CD8-positive, alpha-beta memory T cell (primary cell): ENCODE results near the gene GPRC6A. TPM values are rescaled to one million over a fixed set of nuclear protein-coding genes. Genes with fewer than 3 reads are reported as not detected.

Source experiments
- CTCF ChIA-PET: fragments of 350-600 bp; sonication (Branson Sonifier 250); formaldehyde crosslinking; loops from one replicate; lab custom pipeline; 2021; ENCODE audit warnings: antibody characterized with exemption; lab: Charles Lee
- POLR2A ChIA-PET: fragments of 350-600 bp; sonication (Branson Sonifier 250); formaldehyde crosslinking; loops from one replicate; lab custom pipeline; 2021; ENCODE audit warnings: antibody characterized with exemption; lab: Charles Lee
- DNase-seq, 5 donors: peaks; one replicate each; pipeline versions ENCODE4 v3.0.0 to v3.0.0-alpha.2; 2020 to 2022; ENCODE audit warnings: mixed read lengths in 1 of 5
- H3K27ac ChIP-seq: one replicate; pipeline ENCODE4 v1.7.0; 2013; ENCODE audit warnings: low read depth, mild to moderate bottlenecking, low read length, moderate library complexity
- H3K27me3 ChIP-seq: 2 replicates; pipeline ENCODE4 v1.7.0; 2013; ENCODE audit warnings: low read length, mild to moderate bottlenecking; ENCODE audit not compliant: insufficient read depth, poor library complexity, severe bottlenecking
- H3K36me3 ChIP-seq: 2 replicates; pipeline ENCODE4 v1.7.0; 2013; ENCODE audit warnings: mild to moderate bottlenecking, low read length, moderate library complexity; ENCODE audit not compliant: insufficient read depth
- H3K4me1 ChIP-seq: 2 replicates; pipeline ENCODE4 v1.7.0; 2013; ENCODE audit warnings: mild to moderate bottlenecking, low read length, moderate library complexity; ENCODE audit not compliant: insufficient read depth
- H3K4me3 ChIP-seq: 2 replicates; pipeline ENCODE4 v1.7.0; 2013; ENCODE audit warnings: mild to moderate bottlenecking, low read length
- H3K9me3 ChIP-seq: 2 replicates; pipeline ENCODE4 v1.7.0; 2013; ENCODE audit warnings: mild to moderate bottlenecking, low read length
- H3K27ac Mint-ChIP-seq, 8 donors: one replicate each; pipeline ENCODE4 v1.8.0; 2020 to 2021; ENCODE audit warnings: mixed read lengths in 8 of 8, mild to moderate bottlenecking in 6 of 8, inconsistent platforms in 3 of 8, moderate library complexity in 3 of 8
- H3K27me3 Mint-ChIP-seq, 2 donors: one replicate each; pipeline ENCODE4 v1.8.0; 2020 to 2021; ENCODE audit warnings: mixed read lengths in 2 of 2, mild to moderate bottlenecking in 1 of 2, moderate library complexity in 1 of 2
- H3K36me3 Mint-ChIP-seq, 3 donors: one replicate each; pipeline ENCODE4 v1.8.0; 2020 to 2021; ENCODE audit warnings: mixed read lengths in 3 of 3, inconsistent platforms in 1 of 3, mild to moderate bottlenecking in 1 of 3
- H3K4me1 Mint-ChIP-seq, 3 donors: one replicate each; pipeline ENCODE4 v1.8.0; 2020 to 2021; ENCODE audit warnings: mixed read lengths in 3 of 3, inconsistent platforms in 1 of 3, mild to moderate bottlenecking in 1 of 3
- H3K4me3 Mint-ChIP-seq, 7 donors: one replicate each; pipeline ENCODE4 v1.8.0; 2020 to 2021; ENCODE audit warnings: mixed read lengths in 7 of 7, mild to moderate bottlenecking in 6 of 7, moderate library complexity in 4 of 7, inconsistent platforms in 2 of 7
- H3K9me3 Mint-ChIP-seq, 5 donors: one replicate each; pipeline ENCODE4 v1.8.0; 2020 to 2022; ENCODE audit warnings: mixed read lengths in 5 of 5, mild to moderate bottlenecking in 3 of 5, moderate library complexity in 2 of 5, inconsistent platforms in 1 of 5
- polyA plus RNA-seq: library from polyadenylated mRNA; unstranded; fragments of 300-500 nt; fragmentation: Illumina TruSeq; gene quantifications from one replicate; pipeline ENCODE4 v1.2.3, GENCODE V29; 2021
- total RNA-seq, 2 experiments: library from RNA; stranded (reverse); gene quantifications; one replicate each; pipeline ENCODE4 v1.2.3, GENCODE V29; 2021

The GPRC6A gene
- total and polyA plus RNA-seq, 3 experiments from 2014 or later, result not detected

DNA sequence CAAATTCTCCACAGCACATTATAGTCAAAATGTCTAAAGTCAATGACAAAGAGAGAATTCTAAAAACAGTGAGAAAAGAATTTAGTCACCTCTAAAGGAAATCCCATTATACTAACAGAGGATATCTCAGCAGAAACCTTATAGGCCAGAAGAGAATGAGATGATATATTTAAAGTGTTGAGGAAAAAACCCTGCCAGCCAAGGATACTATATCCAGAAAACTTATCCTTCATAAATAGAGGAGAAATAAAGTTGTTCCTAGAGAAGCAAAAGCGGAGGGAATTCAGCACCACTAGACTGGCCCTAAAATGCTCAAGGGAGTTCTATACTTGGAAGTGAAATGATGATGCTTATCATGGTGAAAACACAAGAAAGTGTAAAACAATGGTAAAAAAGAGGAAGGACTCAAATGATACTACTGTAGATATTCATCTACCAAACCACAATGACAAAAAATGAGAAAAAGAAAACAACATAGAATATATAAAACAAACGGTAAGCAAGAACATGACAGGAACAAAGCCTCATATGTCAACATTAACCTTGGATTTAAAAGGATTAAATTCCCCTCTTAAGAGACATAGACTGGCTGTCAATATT is 16.7 kb downstream of the GPRC6A start:
- Mint-ChIP-seq H3K27me3 (peaks cover 12 to 25% of the 10 kb centered on the region in 2 donors), H3K27ac (no peak overlapping the region), H3K9me3 (peaks cover 16 to 38% (median 25%) of the 10 kb centered on the region in 5 donors), H3K36me3 (peaks cover 0 to 4% (median 0%) of the 10 kb centered on the region in 3 donors), H3K4me3 (no peak overlapping the region), H3K4me1 (no peaks in the 10 kb centered on the region)
- POLR2A ChIA-PET, result no interaction called here
- H3K4me3 ChIP-seq, result no peak overlapping the region
- CTCF ChIA-PET, result no interaction called here
- DNase-seq, result no peak
- no peaks in the 10 kb centered on the region for H3K9me3 ChIP-seq
- no peak overlapping the region for H3K27ac ChIP-seq
- no peaks in the 10 kb centered on the region for H3K36me3 ChIP-seq
- H3K4me1 ChIP-seq, result no peaks in the 10 kb centered on the region
- H3K27me3 ChIP-seq, result no peaks in the 10 kb centered on the region

DNA sequence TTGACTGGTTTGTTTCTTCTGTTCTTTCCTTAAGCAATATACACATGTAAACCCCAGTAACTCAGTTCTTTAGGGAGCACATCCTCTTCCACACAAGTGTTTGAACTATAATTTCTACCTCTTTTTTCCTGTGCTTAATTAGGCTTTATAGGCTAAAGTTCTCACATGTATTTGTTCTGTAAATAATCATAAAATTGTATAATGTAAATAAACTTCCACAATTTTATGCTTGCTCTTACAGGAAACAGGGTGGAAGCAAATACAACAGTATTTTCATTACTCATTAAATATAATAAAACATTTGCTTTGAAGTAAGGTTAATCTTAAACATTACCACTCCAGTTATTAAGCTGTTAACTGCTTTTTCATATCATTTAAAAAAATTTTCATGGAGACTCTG is 26.9 kb downstream of the GPRC6A start:
- Histone ChIP-seq H3K27ac (no peak overlapping the region), H3K27me3 (no peaks in the 10 kb centered on the region), H3K9me3 (no peaks in the 10 kb centered on the region), H3K36me3 (no peaks in the 10 kb centered on the region), H3K4me3 (no peak overlapping the region), H3K4me1 (no peaks in the 10 kb centered on the region)
- DNase-seq, result no peak
- Mint-ChIP-seq H3K9me3 (no peaks in the 10 kb centered on the region), H3K27ac (no peak overlapping the region), H3K36me3 (no peaks in the 10 kb centered on the region), H3K4me1 (no peaks in the 10 kb centered on the region), H3K27me3 (peaks cover 8 to 44% of the 10 kb centered on the region in 2 donors), H3K4me3 (no peak overlapping the region)
- ChIA-PET POLR2A (no interaction called here), CTCF (no interaction called here)

DNA sequence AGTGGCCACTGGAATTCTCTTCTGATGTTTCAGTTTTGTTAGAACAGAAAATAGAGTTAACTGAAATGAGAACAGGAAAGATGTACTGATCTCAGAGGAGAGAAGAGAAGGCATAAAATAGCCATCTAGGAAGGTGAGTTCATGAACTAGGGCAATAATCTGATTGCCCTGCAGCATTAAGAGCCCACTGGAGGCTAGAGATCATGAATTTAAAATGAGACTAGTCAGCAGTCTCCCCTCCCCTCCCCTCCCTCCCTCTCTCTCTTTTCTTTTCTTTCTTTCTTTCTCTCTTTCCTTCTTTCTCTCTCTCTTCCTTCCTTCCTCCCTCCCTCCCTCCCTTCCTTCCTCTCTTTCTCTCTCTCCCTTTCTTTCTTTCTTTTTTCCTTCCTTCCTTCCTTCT is 28.9 kb downstream of the GPRC6A start:
- no peak for DNase-seq
- no peaks in the 10 kb centered on the region for H3K9me3 Mint-ChIP-seq

DNA sequence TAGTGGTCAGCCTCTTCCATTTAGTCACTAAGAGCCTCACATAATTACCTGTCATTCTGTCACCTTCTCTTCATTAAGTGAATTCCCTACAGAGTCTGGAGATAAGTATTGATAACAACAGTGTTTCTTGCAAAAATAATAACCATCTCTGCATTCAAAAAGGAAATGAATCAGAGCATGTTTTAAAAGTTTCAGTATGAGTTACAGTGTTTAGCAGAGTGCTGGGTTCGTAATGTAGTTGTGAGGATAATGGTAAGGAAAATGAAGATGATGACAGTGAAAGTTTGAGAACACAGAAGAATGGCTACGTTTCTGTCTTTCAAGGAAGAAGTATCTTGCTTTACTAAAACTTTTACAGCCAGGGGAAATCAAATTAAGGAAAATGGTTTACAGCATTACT is 31.3 kb downstream of the GPRC6A start:
- Mint-ChIP-seq H3K27me3 (peaks cover 0 to 17% of the 10 kb centered on the region in 2 donors), H3K27ac (no peak overlapping the region), H3K4me3 (no peak overlapping the region), H3K9me3 (no peaks in the 10 kb centered on the region), H3K36me3 (no peaks in the 10 kb centered on the region), H3K4me1 (no peaks in the 10 kb centered on the region)
- Histone ChIP-seq H3K4me3 (no peak overlapping the region), H3K27ac (no peak overlapping the region), H3K27me3 (no peaks in the 10 kb centered on the region), H3K36me3 (no peaks in the 10 kb centered on the region), H3K4me1 (no peaks in the 10 kb centered on the region), H3K9me3 (no peaks in the 10 kb centered on the region)
- no peak for DNase-seq
- ChIA-PET CTCF (no interaction called here), POLR2A (no interaction called here)

More for the DNA sequence above, 28.9 kb downstream of the GPRC6A start:
- CTCF ChIA-PET, result no interaction called here
- H3K27me3 Mint-ChIP-seq, result peaks cover 4 to 31% of the 10 kb centered on the region in 2 donors
- H3K4me1 ChIP-seq, result no peaks in the 10 kb centered on the region
- H3K27ac Mint-ChIP-seq, result no peak overlapping the region
- POLR2A ChIA-PET, result no interaction called here
- H3K27me3 ChIP-seq, result no peaks in the 10 kb centered on the region
- H3K36me3 Mint-ChIP-seq, result no peaks in the 10 kb centered on the region
- H3K4me3 ChIP-seq, result no peak overlapping the region
- H3K4me3 Mint-ChIP-seq, result no peak overlapping the region
- H3K4me1 Mint-ChIP-seq, result no peaks in the 10 kb centered on the region
- H3K9me3 ChIP-seq, result no peaks in the 10 kb centered on the region
- H3K27ac ChIP-seq, result no peak overlapping the region
- H3K36me3 ChIP-seq, result no peaks in the 10 kb centered on the region

DNA sequence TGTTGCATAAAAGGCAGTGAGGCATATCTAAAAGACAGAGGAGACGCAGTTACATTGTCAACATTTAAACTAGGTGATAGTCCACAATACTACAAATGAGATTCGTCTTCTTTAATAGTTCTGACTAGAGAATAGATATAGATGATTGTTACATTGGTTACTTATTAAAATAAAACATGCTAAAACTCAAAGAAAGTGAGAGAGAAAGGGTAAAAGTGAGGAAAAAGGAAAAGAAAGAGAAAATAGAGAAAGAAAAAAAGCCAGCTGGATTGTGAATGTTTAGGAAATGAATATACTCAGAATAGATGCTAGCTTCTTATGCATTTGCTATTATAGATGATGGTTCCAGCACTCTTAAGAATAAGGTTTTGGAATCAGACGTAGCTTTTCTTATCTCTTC is 35.7 kb downstream of the GPRC6A start:
- no peaks in the 10 kb centered on the region for H3K9me3 ChIP-seq
- CTCF ChIA-PET, result no interaction called here
- POLR2A ChIA-PET, result no interaction called here
- H3K27ac Mint-ChIP-seq, result no peak overlapping the region
- no peaks in the 10 kb centered on the region for H3K27me3 ChIP-seq
- no peak overlapping the region for H3K4me3 ChIP-seq
- H3K4me1 ChIP-seq, result no peaks in the 10 kb centered on the region
- H3K4me3 Mint-ChIP-seq, result no peak overlapping the region
- no peaks in the 10 kb centered on the region for H3K9me3 Mint-ChIP-seq
- no peak overlapping the region for H3K27ac ChIP-seq
- no peak for DNase-seq
- no peaks in the 10 kb centered on the region for H3K36me3 ChIP-seq
- no peaks in the 10 kb centered on the region for H3K36me3 Mint-ChIP-seq
- H3K4me1 Mint-ChIP-seq, result no peaks in the 10 kb centered on the region
- H3K27me3 Mint-ChIP-seq, result peaks cover 0 to 8% of the 10 kb centered on the region in 2 donors

DNA sequence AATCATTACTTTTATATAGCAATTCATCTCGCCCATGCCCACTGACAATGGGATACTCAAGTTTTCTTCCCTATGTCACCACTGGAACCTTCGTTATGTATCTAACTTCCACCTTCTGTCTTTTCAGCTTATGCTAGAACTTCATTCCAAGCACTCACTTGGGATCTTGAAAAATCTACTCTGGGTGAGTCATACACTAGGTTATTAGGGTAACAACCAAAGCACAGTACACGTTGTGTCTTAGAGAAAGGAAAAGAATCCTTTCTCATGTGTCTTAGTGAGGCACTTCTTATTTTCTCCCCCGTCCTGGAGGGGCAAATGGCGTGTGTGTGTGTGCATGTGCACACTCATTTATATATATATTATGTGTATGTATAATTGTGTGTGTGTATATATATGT is 45.0 kb downstream of the GPRC6A start:
- no peak overlapping the region for H3K27ac ChIP-seq
- H3K36me3 ChIP-seq, result no peaks in the 10 kb centered on the region
- POLR2A ChIA-PET, result no interaction called here
- Mint-ChIP-seq H3K9me3 (no peaks in the 10 kb centered on the region), H3K27ac (no peak overlapping the region), H3K4me3 (no peak overlapping the region), H3K36me3 (no peaks in the 10 kb centered on the region), H3K27me3 (peaks cover 2 to 31% of the 10 kb centered on the region in 2 donors), H3K4me1 (peaks cover 0 to 2% (median 0%) of the 10 kb centered on the region in 3 donors)
- H3K4me3 ChIP-seq, result no peak overlapping the region
- no peaks in the 10 kb centered on the region for H3K4me1 ChIP-seq
- no peaks in the 10 kb centered on the region for H3K27me3 ChIP-seq
- DNase-seq, result no peak
- CTCF ChIA-PET, result no interaction called here
- no peaks in the 10 kb centered on the region for H3K9me3 ChIP-seq

DNA sequence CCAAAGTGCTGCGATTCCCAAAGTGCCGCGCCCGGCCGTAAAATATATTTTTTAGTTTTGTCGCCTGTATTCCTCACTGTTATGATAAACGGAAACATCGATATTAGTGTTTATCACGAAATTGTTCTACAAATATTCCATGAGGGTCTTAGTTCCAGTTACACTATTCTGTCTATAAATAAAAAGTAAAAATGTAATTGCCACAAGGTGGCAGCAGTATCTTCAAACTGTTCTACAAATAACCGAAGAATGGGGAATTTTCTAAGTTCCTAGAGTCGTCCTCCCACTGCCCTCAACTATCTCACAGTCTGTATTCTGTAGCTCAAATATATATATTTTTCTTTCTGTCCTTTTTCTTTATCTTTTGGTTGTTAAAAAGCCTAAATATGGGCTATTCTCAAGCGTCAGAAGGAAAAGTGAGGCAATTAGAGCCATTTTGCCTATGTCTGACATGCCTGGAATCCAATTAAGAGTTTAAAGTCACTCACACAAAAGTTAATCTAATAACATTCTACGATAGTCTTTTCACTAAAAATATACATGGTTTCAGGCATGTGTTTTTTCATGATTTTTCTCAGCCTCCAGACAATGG is 49.2 kb downstream of the GPRC6A start:
- no peaks in the 10 kb centered on the region for H3K36me3 Mint-ChIP-seq
- H3K4me1 Mint-ChIP-seq, result peaks cover 0 to 2% (median 0%) of the 10 kb centered on the region in 3 donors
- DNase-seq, result no peak
- no peaks in the 10 kb centered on the region for H3K4me1 ChIP-seq
- no peaks in the 10 kb centered on the region for H3K27me3 ChIP-seq
- no peaks in the 10 kb centered on the region for H3K36me3 ChIP-seq
- H3K4me3 Mint-ChIP-seq, result no peak overlapping the region
- ChIA-PET CTCF (no interaction called here), POLR2A (no interaction called here)
- peaks cover 0 to 2% (median 0%) of the 10 kb centered on the region in 5 donors for H3K9me3 Mint-ChIP-seq
- H3K27ac ChIP-seq, result no peak overlapping the region
- no peak overlapping the region for H3K27ac Mint-ChIP-seq
- peaks cover 0 to 25% of the 10 kb centered on the region in 2 donors for H3K27me3 Mint-ChIP-seq
- no peaks in the 10 kb centered on the region for H3K9me3 ChIP-seq
- no peak overlapping the region for H3K4me3 ChIP-seq

DNA sequence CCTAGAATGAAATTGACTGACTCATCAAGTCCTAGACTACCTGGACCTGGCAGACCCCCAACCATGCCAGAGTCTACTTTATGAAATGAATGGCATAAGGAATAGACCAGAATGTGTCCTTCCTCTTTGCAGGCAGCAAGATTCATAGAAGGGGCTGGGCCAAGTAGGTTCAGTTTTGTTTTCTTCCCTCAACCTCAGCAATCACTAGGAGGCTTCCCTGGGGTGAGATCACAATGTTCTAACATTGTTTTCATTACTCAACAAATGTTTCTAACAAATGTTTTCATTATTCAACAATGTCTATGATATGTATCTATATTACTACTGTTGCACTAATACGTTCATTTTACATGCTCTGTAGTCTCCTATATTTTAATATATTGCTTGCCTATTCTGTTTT is 55.0 kb downstream of the GPRC6A start:
- no peaks in the 10 kb centered on the region for H3K4me1 ChIP-seq
- H3K9me3 ChIP-seq, result no peaks in the 10 kb centered on the region
- no peak overlapping the region for H3K4me3 ChIP-seq
- Mint-ChIP-seq H3K27me3 (peaks cover 5 to 25% of the 10 kb centered on the region in 2 donors), H3K27ac (no peak overlapping the region), H3K9me3 (peaks cover 0 to 2% (median 0%) of the 10 kb centered on the region in 5 donors), H3K4me1 (no peaks in the 10 kb centered on the region), H3K4me3 (no peak overlapping the region), H3K36me3 (no peaks in the 10 kb centered on the region)
- no peaks in the 10 kb centered on the region for H3K27me3 ChIP-seq
- no peaks in the 10 kb centered on the region for H3K36me3 ChIP-seq
- ChIA-PET CTCF (no interaction called here), POLR2A (no interaction called here)
- H3K27ac ChIP-seq, result no peak overlapping the region
- DNase-seq, result no peak
